Astrocyte of the spinal cord (primary cell): Measurements from ENCODE around the gene PROK1.

ENCODE experiments used
- DNase-seq: peaks from one replicate; pipeline ENCODE4 v3.0.0; 2011; ENCODE audit warnings: low read depth, low spot score
- H3K4me3 ChIP-seq: 2 replicates; pipeline ENCODE4 v1.5.1; 2011; ENCODE audit warnings: low read depth, mild to moderate bottlenecking, low read length, moderate library complexity
- in situ Hi-C: cut with HindIII; loops from 2 replicates; pipeline ENCODE4 v1.10.0; 2017; ENCODE audit warnings: low sequenced_read_pairs
- TF ChIP-seq, protein P1 (sequence below): IDR thresholded peaks from 2 replicates; pipeline ENCODE4 v1.5.1; 2012; ENCODE audit warnings: low read depth, mild to moderate bottlenecking, low read length, inconsistent platforms

PROK1 gene

GRCh38 chr1:110441888-110442287, 9.1 kb upstream of the PROK1 start:
- DNase-seq, result no peak
- H3K4me3 ChIP-seq, result no peak overlapping the region
- in situ Hi-C loops, result no loop called here
- TF ChIP-seq, protein P1, sequence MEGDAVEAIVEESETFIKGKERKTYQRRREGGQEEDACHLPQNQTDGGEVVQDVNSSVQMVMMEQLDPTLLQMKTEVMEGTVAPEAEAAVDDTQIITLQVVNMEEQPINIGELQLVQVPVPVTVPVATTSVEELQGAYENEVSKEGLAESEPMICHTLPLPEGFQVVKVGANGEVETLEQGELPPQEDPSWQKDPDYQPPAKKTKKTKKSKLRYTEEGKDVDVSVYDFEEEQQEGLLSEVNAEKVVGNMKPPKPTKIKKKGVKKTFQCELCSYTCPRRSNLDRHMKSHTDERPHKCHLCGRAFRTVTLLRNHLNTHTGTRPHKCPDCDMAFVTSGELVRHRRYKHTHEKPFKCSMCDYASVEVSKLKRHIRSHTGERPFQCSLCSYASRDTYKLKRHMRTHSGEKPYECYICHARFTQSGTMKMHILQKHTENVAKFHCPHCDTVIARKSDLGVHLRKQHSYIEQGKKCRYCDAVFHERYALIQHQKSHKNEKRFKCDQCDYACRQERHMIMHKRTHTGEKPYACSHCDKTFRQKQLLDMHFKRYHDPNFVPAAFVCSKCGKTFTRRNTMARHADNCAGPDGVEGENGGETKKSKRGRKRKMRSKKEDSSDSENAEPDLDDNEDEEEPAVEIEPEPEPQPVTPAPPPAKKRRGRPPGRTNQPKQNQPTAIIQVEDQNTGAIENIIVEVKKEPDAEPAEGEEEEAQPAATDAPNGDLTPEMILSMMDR, result no peak

DNA sequence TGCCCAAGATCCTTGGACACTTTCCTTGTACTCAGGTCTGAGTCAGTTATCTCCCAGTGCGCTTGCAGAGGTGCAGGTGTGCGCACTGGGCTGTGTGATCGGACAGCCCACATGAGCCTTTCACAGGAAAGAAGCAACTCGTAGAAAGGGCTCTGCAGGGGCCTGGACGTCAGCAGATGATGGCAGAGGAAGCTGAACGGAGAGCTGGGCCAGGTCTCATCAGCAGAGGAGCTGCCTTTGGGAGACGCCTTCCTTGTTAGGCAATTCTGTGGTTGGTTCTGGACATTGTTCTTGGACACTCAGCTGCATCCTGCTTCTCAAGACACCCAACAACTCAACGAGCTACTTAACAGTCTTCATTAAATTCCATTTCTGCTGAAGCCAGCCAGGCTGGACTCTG, 7.5 kb upstream of the PROK1 start:
- DNase-seq, result no peak
- no peak overlapping the region for H3K4me3 ChIP-seq
- in situ Hi-C loops, result no loop called here
- TF ChIP-seq, protein P1, result no peak

- in situ Hi-C loops, result no loop called here
- no peak overlapping the region for H3K4me3 ChIP-seq
- no peak for DNase-seq
- TF ChIP-seq, protein P1, result no peak
Measured at GRCh38 chr1:110444561-110444960, 6.4 kb upstream of the PROK1 start.

GRCh38 chr1:110449661-110450651, 993 bp upstream of the PROK1 start:
- H3K4me3 ChIP-seq, result no peak overlapping the region
- in situ Hi-C loops, result no loop called here
- DNase-seq, result no peak
- TF ChIP-seq, protein P1, result no peak

DNA sequence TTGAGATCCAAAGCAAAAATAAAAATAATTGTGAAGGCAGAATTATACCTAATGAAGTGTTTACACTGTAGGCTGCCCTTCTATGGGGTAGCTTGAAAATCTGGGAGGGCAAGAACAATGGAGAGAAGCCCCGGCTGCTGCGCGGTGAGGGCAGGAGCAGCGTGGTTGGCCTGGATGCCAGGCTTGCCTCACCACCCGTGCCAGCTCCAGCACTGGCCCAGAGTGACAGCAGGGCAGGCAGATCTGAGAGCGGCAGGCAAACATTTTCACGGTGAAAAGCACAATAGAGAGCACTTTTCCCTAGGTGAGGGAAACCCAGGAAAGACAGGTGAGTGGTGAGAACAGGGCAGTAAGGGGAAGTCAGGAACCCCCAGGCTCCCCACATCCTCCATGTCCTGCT, 1.4 kb downstream of the PROK1 start:
- no peak overlapping the region for H3K4me3 ChIP-seq
- TF ChIP-seq, protein P1, result no peak
- in situ Hi-C loops, result no loop called here
- no peak for DNase-seq

GRCh38 chr1:110453829-110454228, 2.9 kb downstream of the PROK1 start:
- DNase-seq, result no peak
- no peak overlapping the region for H3K4me3 ChIP-seq
- in situ Hi-C loops, result no loop called here
- TF ChIP-seq, protein P1, result no peak
